OCI-LY1 (cell line): ENCODE data around the gene CREB3L1.

Experiments
- H2AFZ ChIP-seq: fragments of 200-600 bp; sonication (generic), shearing (Covaris generic); 2 replicates; pipeline ENCODE4 v1.6.0; 2014; ENCODE audit warnings: antibody characterized with exemption, mild to moderate bottlenecking, low read length
- H3F3A ChIP-seq: fragments of 200-600 bp; sonication (generic), shearing (Covaris generic); 2 replicates; pipeline ENCODE4 v1.6.0; 2014; ENCODE audit warnings: mild to moderate bottlenecking, antibody characterized with exemption, low read length, moderate library complexity; ENCODE audit not compliant: insufficient read depth
- H3K27ac ChIP-seq: fragments of 200-600 bp; sonication (generic); 2 replicates; pipeline ENCODE4 v1.5.1; 2014; ENCODE audit warnings: low read length, mixed run types, mild to moderate bottlenecking, low read depth; ENCODE audit not compliant: poor library complexity, severe bottlenecking
- H3K27me3 ChIP-seq: fragments of 200-600 bp; sonication (generic); 2 replicates; pipeline ENCODE4 v1.6.0; 2014; ENCODE audit warnings: antibody characterized with exemption, mild to moderate bottlenecking, low read length, moderate library complexity; ENCODE audit not compliant: insufficient read depth
- H3K36me3 ChIP-seq: fragments of 200-600 bp; sonication (generic); 2 replicates; pipeline ENCODE4 v1.6.1; 2014; ENCODE audit warnings: mild to moderate bottlenecking, antibody characterized with exemption, low read length, moderate library complexity, mixed read lengths; ENCODE audit not compliant: insufficient read depth
- H3K4me1 ChIP-seq: fragments of 200-600 bp; sonication (generic); 2 replicates; pipeline ENCODE4 v1.5.1; 2014; ENCODE audit warnings: mild to moderate bottlenecking, low read length, moderate library complexity; ENCODE audit not compliant: insufficient read depth, severe bottlenecking
- H3K4me2 ChIP-seq: fragments of 200-600 bp; sonication (generic), shearing (Covaris generic); 2 replicates; pipeline ENCODE4 v1.6.1; 2014; ENCODE audit warnings: low read length
- H3K4me3 ChIP-seq: fragments of 200-600 bp; sonication (generic); 2 replicates; pipeline ENCODE4 v1.5.1; 2014; ENCODE audit warnings: low read length, low read depth, mild to moderate bottlenecking, mixed read lengths; ENCODE audit not compliant: poor library complexity, severe bottlenecking
- H3K79me2 ChIP-seq: fragments of 200-600 bp; shearing (Covaris generic); 2 replicates; pipeline ENCODE4 v1.6.1; 2016; ENCODE audit warnings: mixed run types, low read length, mixed read lengths; ENCODE audit not compliant: insufficient read depth
- H3K9ac ChIP-seq: fragments of 200-600 bp; sonication (generic), shearing (Covaris generic); 2 replicates; pipeline ENCODE4 v1.6.1; 2014; ENCODE audit warnings: mild to moderate bottlenecking, low read length, mixed read lengths
- H3K9me2 ChIP-seq: fragments of 200-600 bp; sonication (generic), shearing (Covaris generic); 2 replicates; pipeline ENCODE4 v1.6.1; 2014; ENCODE audit warnings: low read depth, mild to moderate bottlenecking, low read length, mixed read lengths
- H3K9me3 ChIP-seq: fragments of 200-600 bp; shearing (Covaris generic); 2 replicates; pipeline ENCODE4 v1.6.1; 2014; ENCODE audit warnings: low read length, mixed read lengths
- H4K20me1 ChIP-seq: fragments of 200-600 bp; sonication (generic), shearing (Covaris generic); 2 replicates; pipeline ENCODE4 v1.6.0; 2016; ENCODE audit warnings: mild to moderate bottlenecking, low read length; ENCODE audit not compliant: insufficient read depth
- CTCF ChIP-seq: fragments of 200-600 bp; sonication (generic), shearing (Covaris generic); IDR thresholded peaks from 2 replicates; pipeline ENCODE4 v1.5.1; 2017; ENCODE audit warnings: mild to moderate bottlenecking, antibody characterized with exemption, low read length, moderate library complexity, mixed read lengths
- EZH2 ChIP-seq: fragments of 200-600 bp; sonication (generic), shearing (Covaris generic); IDR thresholded peaks from 2 replicates; pipeline ENCODE4 v1.8.0; 2017; ENCODE audit warnings: borderline replicate concordance, mixed run types, mild to moderate bottlenecking, antibody characterized with exemption, low read length, moderate library complexity, mixed read lengths

The CREB3L1 gene

GRCh38 chr11:46281371-46281831 lies 3.9 kb downstream of the CREB3L1 start:
- no peaks in the 10 kb centered on the region for H3K79me2 ChIP-seq
- H3K4me1 ChIP-seq, result no peaks in the 10 kb centered on the region
- H3K9me2 ChIP-seq, result no peaks in the 10 kb centered on the region
- no peaks in the 10 kb centered on the region for H3K9me3 ChIP-seq
- no peaks in the 10 kb centered on the region for H4K20me1 ChIP-seq
- TF ChIP-seq EZH2, result no peak
- TF ChIP-seq CTCF, result no peak
- H3K27me3 ChIP-seq, result no peaks in the 10 kb centered on the region
- no peak overlapping the region for H3K9ac ChIP-seq
- H3K4me3 ChIP-seq, result no peak overlapping the region
- H3K36me3 ChIP-seq, result no peaks in the 10 kb centered on the region
- H3K4me2 ChIP-seq, result no peak overlapping the region
- H3K27ac ChIP-seq, result no peak overlapping the region
- H2AFZ ChIP-seq, result no peak overlapping the region
- no peaks in the 10 kb centered on the region for H3F3A ChIP-seq

GRCh38 chr11:46285173-46285572 lies 7.7 kb downstream of the CREB3L1 start:
- no peaks in the 10 kb centered on the region for H4K20me1 ChIP-seq
- no peak overlapping the region for H2AFZ ChIP-seq
- H3K27me3 ChIP-seq, result peaks cover 6% of the 10 kb centered on the region; the same call in 1 of the 2 replicates
- no peak overlapping the region for H3K4me2 ChIP-seq
- no peaks in the 10 kb centered on the region for H3K9me3 ChIP-seq
- no peaks in the 10 kb centered on the region for H3F3A ChIP-seq
- H3K36me3 ChIP-seq, result no peaks in the 10 kb centered on the region
- H3K4me1 ChIP-seq, result no peaks in the 10 kb centered on the region
- no peaks in the 10 kb centered on the region for H3K79me2 ChIP-seq
- no peak overlapping the region for H3K4me3 ChIP-seq
- TF ChIP-seq EZH2 (no peak), CTCF (no peak)
- H3K9ac ChIP-seq, result no peak overlapping the region
- H3K27ac ChIP-seq, result no peak overlapping the region
- H3K9me2 ChIP-seq, result no peaks in the 10 kb centered on the region

- no peaks in the 10 kb centered on the region for H3K4me1 ChIP-seq
- no peak overlapping the region for H3K4me2 ChIP-seq
- no peaks in the 10 kb centered on the region for H3K9me2 ChIP-seq
- H3K9ac ChIP-seq, result no peak overlapping the region
- no peak overlapping the region for H3K4me3 ChIP-seq
- H3K9me3 ChIP-seq, result no peaks in the 10 kb centered on the region
- no peaks in the 10 kb centered on the region for H3K36me3 ChIP-seq
- H4K20me1 ChIP-seq, result no peaks in the 10 kb centered on the region
- H3K27ac ChIP-seq, result no peak overlapping the region
- H3F3A ChIP-seq, result no peaks in the 10 kb centered on the region
- TF ChIP-seq EZH2, result no peak
- no peak for TF ChIP-seq CTCF
- no peaks in the 10 kb centered on the region for H3K79me2 ChIP-seq
- peaks cover 6% of the 10 kb centered on the region; the same call in 1 of the 2 replicates for H3K27me3 ChIP-seq
- H2AFZ ChIP-seq, result no peak overlapping the region
These were observed 8.2 kb downstream of the CREB3L1 start for GRCh38 chr11:46285594-46286033.
